ENCODE data around the gene GAPVD1. TPM values are rescaled to one million over a fixed set of nuclear protein-coding genes. Genes with fewer than 3 reads are reported as not detected.
A peak's percentile ranks its signal among the peaks of the same experiment; 100 is the strongest.

Gene GAPVD1
- total RNA-seq, 4 donors from 2014 or later, result 56.8 to 66.6 (median 63.9) TPM

- Histone ChIP-seq H3K4me3 (peak overlapping the region; percentile 82 to 93 (median 87)), H3K27me3 (no peaks in the 10 kb centered on the region), H3K9me3 (no peaks in the 10 kb centered on the region), H3K36me3 (peaks cover 0 to 47% (median 18%) of the 10 kb centered on the region in 3 donors), H3K4me1 (peaks cover 0 to 60% (median 43%) of the 10 kb centered on the region in 4 donors), H3K27ac (peak overlapping the region; percentile 76 to 96 (median 93))
- TF ChIP-seq POLR2A (IDR thresholded peaks at IDR 0.05), result no peak
- no peak for TF ChIP-seq CTCF (IDR thresholded peaks at IDR 0.05)
- no peak for TF ChIP-seq EP300 (IDR thresholded peaks at IDR 0.05)
- WGBS, 2 donors, result 9 to 12% methylated on average over 8 of the region's 8 CpGs
- no peak for DNase-seq (ENCODE audit: low spot score in 2 of 2)
These were observed 21.7 kb upstream of the GAPVD1 start for GRCh38 chr9:125239631-125240597.

GRCh38 chr9:125240649-125240999 is 21.0 kb upstream of the GAPVD1 start:
- H3K27me3 ChIP-seq, result no peaks in the 10 kb centered on the region
- no peaks in the 10 kb centered on the region for H3K9me3 ChIP-seq
- peaks cover 0 to 40% (median 18%) of the 10 kb centered on the region in 3 donors for H3K36me3 ChIP-seq
- H3K4me1 ChIP-seq, result peaks cover 0 to 53% (median 41%) of the 10 kb centered on the region in 4 donors
- peak; percentile 11 to 19 for DNase-seq (ENCODE audit: low spot score in 2 of 2)
- WGBS, 2 donors, result 1% methylated on average over 21 to 27 of the region's 33 CpGs
- TF ChIP-seq POLR2A (IDR thresholded peaks at IDR 0.05) (no peak), CTCF (IDR thresholded peaks at IDR 0.05) (no peak), EP300 (IDR thresholded peaks at IDR 0.05) (no peak)
- H3K4me3 ChIP-seq, result peak overlapping the region; percentile 82 to 93 (median 87)
- peak overlapping the region; percentile 76 to 96 (median 93) for H3K27ac ChIP-seq

GRCh38 chr9:125241000-125241862 is 20.4 kb upstream of the GAPVD1 start, which contains the start of gene HSPA5:
TSS of gene HSPA5 (minus strand) at chr9:125241343. CDS start at chr9:125241126, 217 bp downstream.
- H3K9me3 ChIP-seq, result no peaks in the 10 kb centered on the region
- TF ChIP-seq POLR2A (IDR thresholded peaks at IDR 0.05) (peak; percentile 98 to 99), EP300 (IDR thresholded peaks at IDR 0.05) (peak; percentile 83 to 100), CTCF (IDR thresholded peaks at IDR 0.05) (peak in 3 of 5 experiments; percentile 5 to 58 (median 35))
- peak; percentile 99 for DNase-seq (ENCODE audit: low spot score in 2 of 2)
- no peaks in the 10 kb centered on the region for H3K27me3 ChIP-seq
- H3K36me3 ChIP-seq, result peaks cover 0 to 34% (median 18%) of the 10 kb centered on the region in 3 donors
- peaks cover 0 to 47% (median 38%) of the 10 kb centered on the region in 4 donors for H3K4me1 ChIP-seq
- H3K27ac ChIP-seq, result peak within 1 kb of the TSS; percentile 88 to 98 (median 93)
- WGBS, 2 donors, result 0% methylated on average over 42 to 46 of the region's 59 CpGs
- H3K4me3 ChIP-seq, result peak within 1 kb of the TSS; percentile 82 to 93 (median 87)

DNA sequence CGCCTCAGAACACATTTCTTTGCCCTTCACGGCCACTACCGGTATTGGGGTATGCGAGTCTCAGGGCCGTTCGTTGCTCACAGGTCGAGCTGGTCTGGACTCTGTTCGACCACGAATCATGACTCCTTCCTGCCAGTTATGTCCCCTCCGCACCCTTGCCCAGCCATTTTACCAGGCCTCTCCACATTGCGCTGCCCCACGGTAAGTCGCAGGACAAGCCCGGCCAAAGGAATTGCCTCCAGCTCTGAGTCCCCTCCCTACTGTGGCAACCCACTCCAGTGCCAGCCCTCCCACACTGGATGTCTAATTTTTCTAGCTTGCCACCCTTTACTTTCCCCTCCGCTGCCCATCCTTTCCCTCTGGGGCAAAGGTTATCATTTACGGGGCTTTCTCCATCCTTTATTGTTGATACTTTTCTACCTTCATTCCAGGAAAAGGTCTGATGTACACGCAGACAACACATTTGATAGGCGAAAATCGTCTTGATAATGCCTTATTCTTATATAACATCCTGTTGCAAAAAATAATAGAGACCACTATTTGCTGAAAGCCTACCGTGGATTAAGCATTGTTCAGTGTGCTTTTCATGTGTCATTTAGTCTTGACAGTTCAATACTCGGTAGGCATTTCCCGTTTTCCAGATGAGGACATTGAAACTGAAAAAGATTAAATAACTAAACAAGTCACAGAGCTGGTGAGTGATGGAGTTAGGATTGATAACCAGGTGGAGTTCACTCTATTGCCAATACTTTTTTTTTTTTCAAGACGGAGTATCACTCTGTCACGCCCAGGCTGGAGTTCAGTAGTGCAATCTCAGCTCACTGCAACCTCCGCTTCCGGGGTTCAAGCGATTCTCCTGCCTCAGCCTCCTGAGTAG is 19.5 kb upstream of the GAPVD1 start:
- Histone ChIP-seq H3K27me3 (no peaks in the 10 kb centered on the region), H3K4me3 (peak overlapping the region; percentile 51 to 92 (median 71)), H3K9me3 (no peaks in the 10 kb centered on the region), H3K36me3 (peaks cover 0 to 26% (median 17%) of the 10 kb centered on the region in 3 donors), H3K4me1 (peaks cover 0 to 38% (median 31%) of the 10 kb centered on the region in 4 donors), H3K27ac (peak overlapping the region; percentile 88 to 98 (median 93))
- 25 to 26% methylated on average over 27 of the region's 27 CpGs for WGBS, 2 donors
- TF ChIP-seq CTCF (IDR thresholded peaks at IDR 0.05) (no peak), EP300 (IDR thresholded peaks at IDR 0.05) (no peak), POLR2A (IDR thresholded peaks at IDR 0.05) (no peak)
- no peak for DNase-seq (ENCODE audit: low spot score in 2 of 2)
